Measurements from ENCODE around the gene LPAR1.

LPAR1 gene

DNA sequence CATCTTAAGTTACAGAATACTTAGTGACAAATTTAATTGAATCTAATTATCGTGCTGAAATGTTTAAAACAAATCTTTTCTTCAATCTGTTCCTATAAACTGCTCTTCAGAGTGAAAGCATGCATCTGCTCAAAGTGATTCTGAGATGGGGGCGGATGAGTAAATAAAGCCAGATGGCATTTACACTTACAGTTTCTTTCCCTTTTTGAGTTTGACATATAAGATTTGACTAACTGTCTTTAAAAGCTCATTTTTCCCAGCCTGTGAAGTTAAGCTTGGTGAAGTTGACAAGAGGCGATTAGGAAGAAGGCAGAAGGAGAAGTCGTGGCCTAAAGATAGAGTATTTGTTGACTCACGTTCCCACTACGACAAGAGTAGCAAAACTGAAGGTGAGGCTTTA, 137.4 kb downstream of the LPAR1 start:
- no peak for TF ChIP-seq CTCF (IDR thresholded peaks at IDR 0.05; ENCODE audit: low read depth, low read length, missing control alignments)
- in situ Hi-C loops (cut with HindIII; ENCODE audit: low sequenced_read_pairs): no loop called here
- no peak overlapping the region for H3K4me3 ChIP-seq (ENCODE audit: low read depth, low read length)
- DNase-seq (ENCODE audit: low read depth): no peak

GRCh38 chr9:110900456-110900855, 137.8 kb downstream of the LPAR1 start:
- no peak for TF ChIP-seq CTCF (IDR thresholded peaks at IDR 0.05; ENCODE audit: low read depth, low read length, missing control alignments)
- no peak for DNase-seq (ENCODE audit: low read depth)

DNA sequence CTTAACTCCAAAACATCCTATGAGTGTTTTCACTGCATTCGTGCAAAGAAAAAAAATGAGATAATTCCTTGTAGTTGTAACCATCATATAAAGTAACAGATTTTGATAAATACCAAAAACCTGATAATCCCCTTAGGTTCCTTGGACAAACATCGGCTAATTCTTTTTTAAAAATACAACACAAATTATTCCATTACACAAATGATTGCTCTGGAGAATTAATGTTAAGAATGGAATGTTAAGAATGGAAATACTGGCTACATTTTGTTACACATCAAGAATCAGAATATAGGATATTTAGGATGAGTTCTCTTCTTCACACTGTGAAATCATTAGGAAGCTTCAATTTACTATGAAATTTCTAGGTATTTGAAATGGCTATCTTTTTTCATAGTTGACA, 139.4 kb downstream of the LPAR1 start:
- in situ Hi-C loops (cut with HindIII; ENCODE audit: low sequenced_read_pairs): no loop called here

More at GRCh38 chr9:110900456-110900855, 137.8 kb downstream of the LPAR1 start:
- in situ Hi-C loops (cut with HindIII; ENCODE audit: low sequenced_read_pairs): no loop called here
- no peak overlapping the region for H3K4me3 ChIP-seq (ENCODE audit: low read depth, low read length)

GRCh38 chr9:110898358-110898757, 139.9 kb downstream of the LPAR1 start:
- H3K4me3 ChIP-seq (ENCODE audit: low read depth, low read length): no peak overlapping the region
- DNase-seq (ENCODE audit: low read depth): no peak
- no peak for TF ChIP-seq CTCF (IDR thresholded peaks at IDR 0.05; ENCODE audit: low read depth, low read length, missing control alignments)
- in situ Hi-C loops (cut with HindIII; ENCODE audit: low sequenced_read_pairs): no loop called here

More for the DNA sequence above, 139.4 kb downstream of the LPAR1 start:
- H3K4me3 ChIP-seq (ENCODE audit: low read depth, low read length): no peak overlapping the region
- TF ChIP-seq CTCF (IDR thresholded peaks at IDR 0.05; ENCODE audit: low read depth, low read length, missing control alignments): no peak
- DNase-seq (ENCODE audit: low read depth): no peak

GRCh38 chr9:110897943-110898342, 140.3 kb downstream of the LPAR1 start:
- no peak for TF ChIP-seq CTCF (IDR thresholded peaks at IDR 0.05; ENCODE audit: low read depth, low read length, missing control alignments)
- no peak for DNase-seq (ENCODE audit: low read depth)
- in situ Hi-C loops (cut with HindIII; ENCODE audit: low sequenced_read_pairs): no loop called here
- no peak overlapping the region for H3K4me3 ChIP-seq (ENCODE audit: low read depth, low read length)

DNA sequence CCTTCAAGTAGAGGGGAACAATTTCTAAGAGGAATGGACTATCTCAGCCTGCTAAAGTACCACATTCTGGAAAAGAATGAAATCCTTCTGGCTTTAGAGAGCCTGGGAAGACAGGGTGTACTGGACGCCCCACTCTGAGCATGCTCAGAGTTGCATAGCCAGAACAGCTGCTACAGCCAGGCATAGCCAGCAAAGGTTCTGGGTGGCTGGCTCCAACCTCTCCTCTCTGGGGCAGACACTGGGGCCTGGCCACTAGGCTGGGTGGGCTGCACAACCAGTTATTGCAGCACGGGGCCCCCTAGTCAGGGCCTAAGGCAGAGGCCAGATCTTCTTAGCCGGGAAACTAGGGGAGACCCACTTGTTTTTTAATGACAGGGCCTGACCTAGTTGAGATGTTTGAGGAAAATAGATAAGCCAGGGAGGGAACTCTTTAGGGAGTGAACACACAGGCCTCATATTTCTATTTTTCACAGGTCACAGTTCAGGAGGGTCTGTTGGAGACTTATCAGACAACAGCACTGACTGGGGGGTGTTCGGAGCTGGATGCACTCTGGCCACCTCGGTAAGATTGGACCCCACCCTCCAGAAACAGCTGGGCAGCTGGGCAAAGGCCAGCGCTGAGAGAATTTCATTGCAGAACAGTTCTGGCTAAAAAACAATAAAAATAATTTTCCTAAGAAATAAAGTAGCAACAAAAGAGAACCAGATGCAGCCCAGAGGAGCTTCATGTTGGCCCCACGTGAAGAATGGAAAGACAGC, 142.9 kb downstream of the LPAR1 start:
- H3K4me3 ChIP-seq (ENCODE audit: low read depth, low read length): no peak overlapping the region
- TF ChIP-seq CTCF (IDR thresholded peaks at IDR 0.05; ENCODE audit: low read depth, low read length, missing control alignments): no peak
- no peak for DNase-seq (ENCODE audit: low read depth)
- in situ Hi-C loops (cut with HindIII; ENCODE audit: low sequenced_read_pairs): no loop called here

Measured in astrocyte of the cerebellum (primary cell).